Neural progenitor cell (in vitro differentiated cells): Measurements from ENCODE around the gene UBE2E1.

ENCODE experiments used
- CTCF ChIP-seq: fragments of 200-600 bp; sonication (generic); IDR thresholded peaks from 2 replicates; pipeline ENCODE4 v1.5.1; 2017; ENCODE audit warnings: antibody characterized with exemption, mild to moderate bottlenecking
- EZH2 ChIP-seq: fragments of 200-600 bp; sonication (generic); IDR thresholded peaks from 2 replicates; pipeline ENCODE4 v1.6.1; 2017; ENCODE audit warnings: antibody characterized with exemption, mild to moderate bottlenecking, moderate library complexity

- no peak for TF ChIP-seq CTCF
- no peak for TF ChIP-seq EZH2
Observed at GRCh38 chr3:23758253-23758838, 47.4 kb upstream of the UBE2E1 start.
